ENCODE measurements around the gene COL5A1. TPM values are rescaled to one million over a fixed set of nuclear protein-coding genes. Genes with fewer than 3 reads are reported as not detected.
A peak's percentile ranks its signal among the peaks of the same experiment; 100 is the strongest.

COL5A1 gene
- total RNA-seq, 1 experiment from 2014 or later: 9.5 TPM

DNA sequence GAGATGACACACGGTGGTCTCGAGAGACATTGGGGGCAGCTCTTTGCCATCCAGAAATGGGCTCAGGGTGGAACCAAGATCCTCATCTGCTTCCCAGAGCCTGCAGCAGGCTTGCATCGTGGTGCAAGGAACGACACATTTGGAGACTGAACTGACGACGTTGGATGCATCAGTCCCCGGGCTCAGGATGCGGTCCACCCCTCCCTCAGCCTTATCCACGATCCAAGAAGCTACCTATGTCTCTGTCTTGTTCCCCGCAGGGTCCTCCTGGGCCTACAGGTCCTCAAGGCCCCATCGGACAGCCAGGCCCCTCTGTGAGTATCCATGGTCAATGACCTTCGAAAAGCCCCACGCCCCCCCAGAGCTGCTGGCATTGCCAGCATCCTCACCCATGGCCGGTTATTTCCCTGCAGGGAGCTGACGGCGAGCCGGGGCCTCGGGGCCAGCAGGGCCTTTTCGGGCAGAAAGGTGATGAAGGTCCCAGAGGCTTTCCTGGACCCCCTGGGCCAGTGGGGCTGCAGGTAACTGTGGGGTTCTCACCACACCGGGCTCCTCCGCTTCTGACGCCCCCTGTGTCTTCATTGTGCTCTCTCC, 169.6 kb downstream of the COL5A1 start:
- Mint-ChIP-seq H3K36me3 (ENCODE audit: insufficient read depth in 1 of 3, low read depth in 3 of 3) (0 out of 7 replicates have a peak, but pooled peaks cover 0 to 2% (median 0%) of the 10 kb centered on the region in 3 experiments), H3K27ac (peak overlapping the region in 2 of 3 experiments; percentile 65 to 89; a peak in 2 of 7 replicates), H3K9me3 (no peaks in the 10 kb centered on the region; a peak in 2 of 5 replicates), H3K4me1 (peaks cover 40 to 48% of the 10 kb centered on the region in 2 experiments), H3K4me3 (no peak overlapping the region), H3K27me3 (ENCODE audit: low read depth) (0 out of 2 replicates have a peak, but pooled peaks cover 2% of the 10 kb centered on the region)
- H4K91ac ChIP-seq (ENCODE audit: insufficient read length, low read depth, low read length): no peak overlapping the region
- H3K23me2 ChIP-seq (ENCODE audit: insufficient read length, low read depth, low read length, poor library complexity, severe bottlenecking): no peaks in the 10 kb centered on the region
- H3K27me3 ChIP-seq (ENCODE audit: insufficient read depth, low read length): no peaks in the 10 kb centered on the region
- no peak overlapping the region for H4K5ac ChIP-seq (ENCODE audit: insufficient read length, low read depth, low read length)
- H3K23ac ChIP-seq (ENCODE audit: insufficient read length, low read depth, low read length): no peak overlapping the region
- no peak overlapping the region for H3K27ac ChIP-seq (ENCODE audit: insufficient read length, low read depth, low read length)
- no peak for DNase-seq
- H3K4ac ChIP-seq (ENCODE audit: low read depth, low read length): no peak overlapping the region
- H3K4me1 ChIP-seq (ENCODE audit: insufficient read depth, low read length): peaks cover 3% of the 10 kb centered on the region; the same call in 1 of the 2 replicates
- H3K79me1 ChIP-seq (ENCODE audit: insufficient read depth, low read depth, low read length, poor library complexity, severe bottlenecking): no peaks in the 10 kb centered on the region
- no peak overlapping the region for H2BK20ac ChIP-seq (ENCODE audit: low read depth, low read length, poor library complexity, severe bottlenecking)
- no peaks in the 10 kb centered on the region for H4K20me1 ChIP-seq (ENCODE audit: control insufficient read depth, insufficient read depth, insufficient read length)
- H3K56ac ChIP-seq (ENCODE audit: insufficient read length, low read depth, low read length): no peak overlapping the region
- H3K14ac ChIP-seq (ENCODE audit: insufficient read depth, low read length): 0 out of 2 replicates have a peak overlapping the region, but pooled peaks have one; percentile 54
- TF ChIP-seq, protein P1, sequence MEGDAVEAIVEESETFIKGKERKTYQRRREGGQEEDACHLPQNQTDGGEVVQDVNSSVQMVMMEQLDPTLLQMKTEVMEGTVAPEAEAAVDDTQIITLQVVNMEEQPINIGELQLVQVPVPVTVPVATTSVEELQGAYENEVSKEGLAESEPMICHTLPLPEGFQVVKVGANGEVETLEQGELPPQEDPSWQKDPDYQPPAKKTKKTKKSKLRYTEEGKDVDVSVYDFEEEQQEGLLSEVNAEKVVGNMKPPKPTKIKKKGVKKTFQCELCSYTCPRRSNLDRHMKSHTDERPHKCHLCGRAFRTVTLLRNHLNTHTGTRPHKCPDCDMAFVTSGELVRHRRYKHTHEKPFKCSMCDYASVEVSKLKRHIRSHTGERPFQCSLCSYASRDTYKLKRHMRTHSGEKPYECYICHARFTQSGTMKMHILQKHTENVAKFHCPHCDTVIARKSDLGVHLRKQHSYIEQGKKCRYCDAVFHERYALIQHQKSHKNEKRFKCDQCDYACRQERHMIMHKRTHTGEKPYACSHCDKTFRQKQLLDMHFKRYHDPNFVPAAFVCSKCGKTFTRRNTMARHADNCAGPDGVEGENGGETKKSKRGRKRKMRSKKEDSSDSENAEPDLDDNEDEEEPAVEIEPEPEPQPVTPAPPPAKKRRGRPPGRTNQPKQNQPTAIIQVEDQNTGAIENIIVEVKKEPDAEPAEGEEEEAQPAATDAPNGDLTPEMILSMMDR (conservative IDR thresholded peaks at IDR 0.05): 0 out of 3 replicates have a peak, but pooled peaks have one; percentile 25
- H4K8ac ChIP-seq (replicated peaks; ENCODE audit: insufficient read length, low read depth, low read length): no peak overlapping the region
- H3T11ph ChIP-seq (ENCODE audit: low read length): no peak overlapping the region
- no peak overlapping the region for H3K18ac ChIP-seq (ENCODE audit: insufficient read length, low read depth, low read length)
- no peak overlapping the region for H2BK120ac ChIP-seq (ENCODE audit: low read depth, low read length, poor library complexity, severe bottlenecking)
- H2BK15ac ChIP-seq (ENCODE audit: low read depth, low read length): no peak overlapping the region
- no peak overlapping the region for H2BK12ac ChIP-seq (ENCODE audit: insufficient read length, low read depth, low read length)
- no peak overlapping the region for H3K9ac ChIP-seq (ENCODE audit: extremely low read depth, insufficient read length, low read length)
- no peaks in the 10 kb centered on the region for H3K9me3 ChIP-seq (ENCODE audit: control insufficient read depth, low read depth, low read length)
- no peaks in the 10 kb centered on the region for H3K79me2 ChIP-seq (ENCODE audit: insufficient read depth, low read length)
- H2AFZ ChIP-seq (ENCODE audit: low read length): no peak overlapping the region
- no peak overlapping the region for H3K4me2 ChIP-seq (ENCODE audit: insufficient read depth, insufficient read length, low read length)
- no peak overlapping the region for H2AK5ac ChIP-seq (ENCODE audit: insufficient read length, low read length)
- H2BK5ac ChIP-seq (ENCODE audit: insufficient read length, low read length): no peak overlapping the region
- no CpG with 5 or more reads among the region's 22 CpGs for WGBS (ENCODE audit: extremely low coverage, insufficient read length, low lambda C conversion rate)
